ENCODE measurements around the gene COX7B2.

The COX7B2 gene

GRCh38 chr4:46922205-46922604, 13.2 kb upstream of the COX7B2 start:
- Histone ChIP-seq H3K9me2 (ENCODE audit: low read depth, low read length) (no peaks in the 10 kb centered on the region), H3K9ac (ENCODE audit: low read length) (no peak overlapping the region), H3K4me1 (ENCODE audit: insufficient read depth, low read length, severe bottlenecking) (no peaks in the 10 kb centered on the region), H3K4me3 (ENCODE audit: low read depth, low read length, poor library complexity, severe bottlenecking) (no peak overlapping the region), H3K36me3 (ENCODE audit: insufficient read depth, low read length) (no peaks in the 10 kb centered on the region), H2AFZ (ENCODE audit: low read length) (no peak overlapping the region), H3K27me3 (ENCODE audit: insufficient read depth, low read length) (no peaks in the 10 kb centered on the region), H4K20me1 (ENCODE audit: insufficient read depth, low read length) (no peaks in the 10 kb centered on the region), H3F3A (ENCODE audit: insufficient read depth, low read length) (no peaks in the 10 kb centered on the region), H3K9me3 (ENCODE audit: low read length) (no peaks in the 10 kb centered on the region), H3K4me2 (ENCODE audit: low read length) (no peak overlapping the region), H3K27ac (ENCODE audit: low read depth, low read length, poor library complexity, severe bottlenecking) (no peak overlapping the region), H3K79me2 (ENCODE audit: insufficient read depth, low read length) (no peaks in the 10 kb centered on the region)
- TF ChIP-seq EZH2 (IDR thresholded peaks at IDR 0.05; ENCODE audit: borderline replicate concordance, low read length) = no peak
- no peak for TF ChIP-seq CTCF (IDR thresholded peaks at IDR 0.05; ENCODE audit: low read length)

GRCh38 chr4:46908148-46908547, 897 bp downstream of the COX7B2 start:
- no peaks in the 10 kb centered on the region for H3F3A ChIP-seq (ENCODE audit: insufficient read depth, low read length)
- no peaks in the 10 kb centered on the region for H4K20me1 ChIP-seq (ENCODE audit: insufficient read depth, low read length)
- no peaks in the 10 kb centered on the region for H3K9me3 ChIP-seq (ENCODE audit: low read length)
- H3K27ac ChIP-seq (ENCODE audit: low read depth, low read length, poor library complexity, severe bottlenecking) = no peak overlapping the region
- H3K4me2 ChIP-seq (ENCODE audit: low read length) = no peak overlapping the region
- no peaks in the 10 kb centered on the region for H3K79me2 ChIP-seq (ENCODE audit: insufficient read depth, low read length)
- H3K9me2 ChIP-seq (ENCODE audit: low read depth, low read length) = no peaks in the 10 kb centered on the region
- no peak overlapping the region for H3K9ac ChIP-seq (ENCODE audit: low read length)
- H2AFZ ChIP-seq (ENCODE audit: low read length) = no peak overlapping the region
- H3K4me3 ChIP-seq (ENCODE audit: low read depth, low read length, poor library complexity, severe bottlenecking) = no peak overlapping the region
- H3K27me3 ChIP-seq (ENCODE audit: insufficient read depth, low read length) = no peaks in the 10 kb centered on the region
- no peaks in the 10 kb centered on the region for H3K36me3 ChIP-seq (ENCODE audit: insufficient read depth, low read length)
- TF ChIP-seq CTCF (IDR thresholded peaks at IDR 0.05; ENCODE audit: low read length) = no peak
- TF ChIP-seq EZH2 (IDR thresholded peaks at IDR 0.05; ENCODE audit: borderline replicate concordance, low read length) = no peak
- no peaks in the 10 kb centered on the region for H3K4me1 ChIP-seq (ENCODE audit: insufficient read depth, low read length, severe bottlenecking)

- H3K4me1 ChIP-seq (ENCODE audit: insufficient read depth, low read length, severe bottlenecking) = no peaks in the 10 kb centered on the region
- no peak overlapping the region for H3K4me2 ChIP-seq (ENCODE audit: low read length)
- H3K9me3 ChIP-seq (ENCODE audit: low read length) = no peaks in the 10 kb centered on the region
- H3K36me3 ChIP-seq (ENCODE audit: insufficient read depth, low read length) = no peaks in the 10 kb centered on the region
- H3K79me2 ChIP-seq (ENCODE audit: insufficient read depth, low read length) = no peaks in the 10 kb centered on the region
- H3F3A ChIP-seq (ENCODE audit: insufficient read depth, low read length) = no peaks in the 10 kb centered on the region
- no peaks in the 10 kb centered on the region for H3K27me3 ChIP-seq (ENCODE audit: insufficient read depth, low read length)
- TF ChIP-seq CTCF (IDR thresholded peaks at IDR 0.05; ENCODE audit: low read length) = no peak
- no peak for TF ChIP-seq EZH2 (IDR thresholded peaks at IDR 0.05; ENCODE audit: borderline replicate concordance, low read length)
- no peak overlapping the region for H2AFZ ChIP-seq (ENCODE audit: low read length)
- no peaks in the 10 kb centered on the region for H3K9me2 ChIP-seq (ENCODE audit: low read depth, low read length)
- no peak overlapping the region for H3K27ac ChIP-seq (ENCODE audit: low read depth, low read length, poor library complexity, severe bottlenecking)
- no peak overlapping the region for H3K4me3 ChIP-seq (ENCODE audit: low read depth, low read length, poor library complexity, severe bottlenecking)
- no peak overlapping the region for H3K9ac ChIP-seq (ENCODE audit: low read length)
- H4K20me1 ChIP-seq (ENCODE audit: insufficient read depth, low read length) = no peaks in the 10 kb centered on the region
Observed at GRCh38 chr4:46900082-46900481, 9.0 kb downstream of the COX7B2 start.
